Fibroblast of skin of scalp (primary cell): ENCODE data around the gene KRT5.
"Not testable (repeated sequence)": the region's sequence is repeated elsewhere in the genome, so short reads cannot be mapped to it uniquely, and the experiment has no call there.

Experiments used
- DNase-seq: peaks from one replicate; pipeline ENCODE4 v3.0.0-alpha.2; 2013

KRT5 gene

GRCh38 chr12:52519387-52519703 lies 849 bp downstream of the KRT5 start:
- DNase-seq = no peak

- no peak for DNase-seq
These were observed 1.4 kb downstream of the KRT5 start for GRCh38 chr12:52518574-52519386.

DNA sequence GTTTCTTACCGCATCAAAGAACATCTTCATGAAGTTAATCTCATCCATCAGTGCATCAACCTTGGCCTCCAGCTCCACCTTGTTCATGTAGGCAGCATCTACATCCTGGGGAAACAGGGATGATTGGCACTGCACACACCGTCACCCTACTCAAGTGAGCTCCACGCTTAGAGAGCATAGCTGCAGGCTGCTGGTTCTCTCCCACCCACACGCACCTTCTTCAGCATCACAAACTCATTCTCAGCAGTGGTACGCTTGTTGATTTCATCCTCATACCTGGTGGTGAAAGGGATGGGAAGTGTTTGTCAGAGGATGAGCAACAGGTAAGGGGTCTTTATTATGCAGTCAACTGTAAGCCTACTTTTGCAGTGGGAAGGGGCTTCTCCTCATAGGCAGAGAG lies 2.3 kb downstream of the KRT5 start:
- no peak for DNase-seq

DNA sequence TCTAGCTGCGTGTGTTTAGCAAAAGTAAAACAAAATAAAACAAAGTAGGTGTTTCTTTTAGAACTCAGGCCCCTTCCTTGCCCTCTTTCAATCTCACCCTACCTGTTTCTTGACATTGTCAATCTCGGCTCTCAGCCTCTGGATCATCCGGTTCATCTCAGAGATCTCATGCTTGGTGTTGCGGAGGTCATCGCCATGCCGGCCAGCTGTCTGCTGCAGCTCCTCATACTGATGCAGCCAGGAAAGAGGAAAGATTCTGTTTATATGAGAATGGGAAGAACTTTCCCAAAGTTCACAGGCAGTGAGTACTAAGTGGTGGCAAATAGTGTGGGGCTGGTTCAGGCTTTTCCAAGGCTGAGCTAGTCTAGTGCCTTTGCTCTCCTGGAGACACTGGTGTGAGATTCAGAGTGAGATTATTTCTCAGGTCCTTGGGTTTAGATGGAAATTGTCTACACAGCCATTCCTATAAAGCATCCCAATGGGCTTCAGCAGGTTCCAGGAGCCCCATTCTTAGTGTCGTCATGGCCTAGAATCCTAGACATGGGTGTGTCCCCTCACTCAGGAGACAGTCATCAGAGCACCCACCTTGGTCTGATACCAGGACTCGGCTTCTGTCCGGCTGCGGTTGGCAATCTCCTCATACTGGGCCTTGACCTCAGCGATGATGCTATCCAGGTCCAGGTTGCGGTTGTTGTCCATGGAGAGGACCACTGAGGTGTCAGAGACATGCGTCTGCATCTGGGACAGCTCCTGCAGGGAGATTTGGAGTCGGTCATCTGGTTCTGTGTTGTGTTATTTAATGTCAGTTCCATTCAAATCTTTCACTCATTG lies 3.0 kb downstream of the KRT5 start:
- DNase-seq = no peak

- DNase-seq = no peak
These were observed 4.0 kb downstream of the KRT5 start for GRCh38 chr12:52515927-52516831.

- no peak for DNase-seq
These were observed 4.9 kb downstream of the KRT5 start for GRCh38 chr12:52515319-52515646.

DNA sequence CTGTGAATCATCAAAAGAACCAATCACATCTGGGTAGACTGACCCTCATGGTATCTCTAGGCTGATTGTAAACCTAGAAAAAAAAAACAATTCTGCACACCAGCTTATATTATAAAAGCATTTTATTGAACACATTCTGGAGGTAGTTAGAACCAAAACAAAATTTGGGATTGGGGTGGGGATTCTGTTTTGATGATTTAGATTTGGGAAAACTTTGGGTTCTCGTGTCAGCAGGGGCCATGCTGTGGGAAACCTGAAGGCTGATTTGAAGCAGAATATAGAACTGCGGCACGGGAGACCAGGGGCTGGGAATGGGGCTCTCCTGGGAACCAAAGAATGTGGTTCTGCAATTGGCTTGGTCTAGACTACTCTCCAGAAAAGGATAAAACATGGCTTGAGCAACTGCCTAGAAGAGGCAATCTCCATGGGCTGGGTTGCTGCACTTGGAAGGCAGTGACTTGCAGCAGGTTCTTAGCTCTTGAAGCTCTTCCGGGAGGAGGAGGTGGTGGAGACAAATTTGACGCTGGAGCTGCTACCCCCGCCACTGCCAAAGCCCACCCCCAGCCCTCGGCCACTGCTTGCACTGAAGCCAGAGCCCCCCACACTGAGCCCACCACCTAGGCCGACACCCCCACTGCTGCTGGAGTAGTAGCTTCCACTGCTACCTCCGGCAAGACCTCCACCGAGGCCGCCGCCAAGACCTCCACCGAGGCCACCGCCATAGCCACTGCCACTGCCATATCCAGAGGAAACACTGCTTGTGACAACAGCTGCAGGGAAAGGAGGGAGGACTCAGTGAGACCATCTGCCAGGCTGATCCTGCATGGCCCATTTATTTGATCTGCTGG lies 5.5 kb downstream of the KRT5 start:
- DNase-seq = no peak

GRCh38 chr12:52513736-52514135 lies 6.5 kb downstream of the KRT5 start:
- no peak for DNase-seq

DNA sequence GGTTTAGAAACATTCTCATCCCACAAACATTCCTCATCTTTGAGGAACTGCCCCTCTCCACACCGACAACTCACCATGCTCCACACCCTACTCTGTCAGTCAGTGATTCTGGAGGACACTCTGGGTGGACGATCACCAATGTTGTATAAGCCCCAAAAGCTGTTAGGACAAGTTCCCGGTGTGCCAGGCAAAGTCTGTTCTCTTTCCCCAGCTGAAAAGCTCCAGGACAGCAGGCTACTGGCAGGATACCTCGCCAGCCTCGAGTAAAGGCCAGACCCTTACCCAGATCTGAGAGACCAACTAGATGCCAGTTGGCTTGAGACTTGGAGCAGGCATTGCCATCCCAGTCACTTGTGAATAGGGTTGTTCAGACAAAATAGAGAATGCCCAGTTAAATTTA lies 12.0 kb downstream of the KRT5 start:
- no peak for DNase-seq

- DNase-seq = peak; percentile 80
These were observed 13.1 kb downstream of the KRT5 start for GRCh38 chr12:52506858-52507715.

DNA sequence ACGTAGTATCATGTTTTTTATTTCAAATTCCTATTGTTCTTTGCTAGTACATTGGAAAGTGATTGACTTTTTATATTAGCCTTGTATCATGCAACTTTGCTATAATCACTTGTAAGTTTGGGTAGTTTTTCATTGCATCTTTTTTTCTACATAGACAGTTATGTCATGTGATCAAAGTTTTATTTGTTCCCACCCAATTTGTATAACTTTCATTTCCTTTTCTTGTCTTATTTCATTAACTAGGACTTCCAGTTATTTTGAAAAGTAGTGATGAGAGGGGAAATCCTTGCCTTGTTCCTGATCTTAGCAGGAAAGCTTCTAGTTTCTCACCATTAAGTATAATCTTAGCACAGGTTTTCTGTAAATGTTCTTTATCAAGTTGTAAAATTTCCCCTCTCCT lies 17.3 kb downstream of the KRT5 start:
- DNase-seq = no peak

DNA sequence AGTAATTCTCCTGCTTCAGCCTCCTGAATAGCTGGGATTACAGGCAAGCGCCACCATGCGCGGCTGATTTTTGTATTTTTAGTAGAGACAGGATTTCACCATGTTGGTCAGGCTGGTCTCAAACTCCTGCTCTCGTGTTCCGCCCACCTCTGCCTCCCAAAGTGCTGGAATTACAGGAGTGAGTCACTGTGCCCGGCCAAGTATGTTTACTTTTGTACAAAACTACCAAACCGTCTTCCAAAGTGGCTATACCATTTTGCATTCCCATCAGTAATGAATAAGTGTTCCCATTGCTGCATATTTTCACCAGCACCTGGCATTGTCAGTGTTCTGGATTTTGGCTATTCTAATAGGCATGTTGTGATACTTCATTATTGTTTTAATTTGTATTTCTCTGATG lies 18.7 kb downstream of the KRT5 start:
- DNase-seq = no peak

GRCh38 chr12:52500574-52500973 lies 19.6 kb downstream of the KRT5 start:
- not testable (repeated sequence) for DNase-seq

- DNase-seq = peak; percentile 78
These were observed 20.2 kb downstream of the KRT5 start for GRCh38 chr12:52499806-52500560.

DNA sequence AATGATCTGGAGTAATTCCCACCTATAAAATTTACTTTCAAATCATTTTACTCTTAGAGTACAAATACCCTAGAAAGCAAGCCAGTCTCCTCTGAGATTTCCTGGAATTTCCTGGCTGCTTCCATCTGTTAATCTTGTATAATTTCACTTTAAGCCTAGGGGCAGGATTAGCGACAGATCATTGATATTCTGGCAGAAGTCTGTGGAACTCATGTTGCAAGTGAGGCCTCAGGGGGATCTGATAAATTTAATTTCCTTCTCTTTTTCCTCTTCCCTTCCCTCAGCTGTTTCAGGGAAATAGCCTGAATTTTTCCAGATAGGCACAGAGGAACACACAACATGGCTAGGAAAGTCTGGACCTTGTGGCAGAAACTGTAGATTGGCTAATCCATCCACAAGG lies 21.2 kb downstream of the KRT5 start:
- no peak for DNase-seq

GRCh38 chr12:52497975-52498374 lies 22.2 kb downstream of the KRT5 start:
- DNase-seq = no peak

- DNase-seq = peak; percentile 88
These were observed 23.6 kb downstream of the KRT5 start for GRCh38 chr12:52496590-52497071.

GRCh38 chr12:52496054-52496453 lies 24.1 kb downstream of the KRT5 start:
- DNase-seq = no peak

- peak; percentile 27 for DNase-seq
These were observed 24.8 kb downstream of the KRT5 start for GRCh38 chr12:52495389-52495788.

- DNase-seq = peak; percentile 73
These were observed 25.7 kb downstream of the KRT5 start for GRCh38 chr12:52494518-52494917.
